Uterus (tissue), 4 donors: ENCODE results near the gene ZNF391. TPM values are rescaled to one million over a fixed set of nuclear protein-coding genes. Genes with fewer than 3 reads are reported as not detected.

Experiments used
- DNase-seq, 2 donors: peaks; one replicate each; pipeline ENCODE4 v3.0.0-alpha.2; 2019 to 2020
- H3K27ac ChIP-seq, 2 donors: fragments of 200-600 bp; sonication (generic); 1 replicate in 1 of 2; 2 replicates in 1 of 2; pipeline ENCODE4 v1.5.1; 2016 to 2018
- H3K27me3 ChIP-seq, 2 donors: fragments of 200-600 bp; sonication (generic); one replicate each; pipeline ENCODE4 v1.5.1; 2018 to 2019; ENCODE audit warnings: control low read depth in 1 of 2
- H3K36me3 ChIP-seq, 2 donors: fragments of 200-600 bp; sonication (generic); one replicate each; pipeline ENCODE4 v1.5.1; 2019; ENCODE audit warnings: control low read depth in 1 of 2
- H3K4me1 ChIP-seq, 2 donors: fragments of 200-600 bp; sonication (generic); one replicate each; pipeline ENCODE4 v1.5.1; 2018 to 2019; ENCODE audit warnings: control low read depth in 1 of 2
- H3K4me3 ChIP-seq, 2 donors: fragments of 200-600 bp; sonication (generic); 1 replicate in 1 of 2; 2 replicates in 1 of 2; pipeline ENCODE4 v1.5.1; 2018 to 2019; ENCODE audit warnings: mild to moderate bottlenecking in 1 of 2
- H3K9me3 ChIP-seq, 2 donors: fragments of 200-600 bp; sonication (generic); one replicate each; pipeline ENCODE4 v1.5.1; 2019; ENCODE audit warnings: control low read depth in 1 of 2
- POLR2A ChIP-seq, 2 donors: fragments of 450-650 bp; IDR thresholded peaks; one replicate each; pipeline ENCODE4 v1.6.1; 2016; ENCODE audit warnings: antibody characterized with exemption in 2 of 2, mild to moderate bottlenecking in 1 of 2, moderate library complexity in 1 of 2
- intact Hi-C: fragments of 100-400 bp; cut with DNase I; formaldehyde crosslinking; loops from one replicate; pipeline ENCODE4 v1.15.1; 2023; ENCODE audit warnings: low total_unique reads
- total RNA-seq, 4 donors: library from RNA; depleted of rRNA in 3 of 4; stranded (reverse); fragments of >200 nt in 3 of 4; gene quantifications; one replicate each; pipeline versions ENCODE4 v1.1.0 to v1.2.4, GENCODE V29; 2014 to 2023
- TF ChIP-seq, protein P1 (sequence below), 4 experiments: fragments of 200-600 bp in 2 of 4; fragments of 450-650 bp in 2 of 4; sonication (generic) in 2 of 4; IDR thresholded peaks; one replicate each; pipeline ENCODE4 v1.5.1; 2016 to 2019; ENCODE audit warnings: antibody characterized with exemption in 4 of 4, mild to moderate bottlenecking in 2 of 4, moderate library complexity in 1 of 4
- donor health status: DM: yes; HTN: yes; CAD: no.

Gene ZNF391
- total RNA-seq, 4 donors from 2014 or later = 4.6 to 10.1 (median 5.9) TPM; not detected in 1

DNA sequence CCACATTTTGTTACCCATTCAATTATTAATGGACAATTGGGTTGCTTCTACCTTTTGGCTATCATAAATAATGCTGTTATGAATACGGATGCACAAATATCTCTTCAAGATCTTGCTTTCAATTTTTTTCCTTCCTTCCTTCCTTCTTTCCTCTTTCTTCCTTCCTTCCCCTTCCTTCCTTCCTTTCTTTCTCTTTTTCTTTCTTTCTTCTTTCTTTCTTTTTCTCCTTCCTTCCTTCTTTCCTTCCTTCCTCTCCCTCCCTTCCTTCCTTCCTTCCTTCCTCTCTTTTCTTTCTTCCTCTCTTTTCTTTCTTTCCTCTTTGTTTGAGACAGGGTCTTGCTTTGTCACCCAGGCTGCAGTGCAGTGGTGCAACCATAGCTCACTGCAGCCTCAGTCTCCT lies 45.2 kb downstream of the ZNF391 start:
- Histone ChIP-seq H3K9me3 (no peaks in the 10 kb centered on the region), H3K4me1 (no peaks in the 10 kb centered on the region), H3K27ac (no peak overlapping the region), H3K36me3 (no peaks in the 10 kb centered on the region), H3K27me3 (no peaks in the 10 kb centered on the region), H3K4me3 (no peak overlapping the region)
- intact Hi-C loops = no loop called here
- DNase-seq = no peak
- TF ChIP-seq POLR2A (IDR thresholded peaks at IDR 0.05) = no peak
- TF ChIP-seq, protein P1, sequence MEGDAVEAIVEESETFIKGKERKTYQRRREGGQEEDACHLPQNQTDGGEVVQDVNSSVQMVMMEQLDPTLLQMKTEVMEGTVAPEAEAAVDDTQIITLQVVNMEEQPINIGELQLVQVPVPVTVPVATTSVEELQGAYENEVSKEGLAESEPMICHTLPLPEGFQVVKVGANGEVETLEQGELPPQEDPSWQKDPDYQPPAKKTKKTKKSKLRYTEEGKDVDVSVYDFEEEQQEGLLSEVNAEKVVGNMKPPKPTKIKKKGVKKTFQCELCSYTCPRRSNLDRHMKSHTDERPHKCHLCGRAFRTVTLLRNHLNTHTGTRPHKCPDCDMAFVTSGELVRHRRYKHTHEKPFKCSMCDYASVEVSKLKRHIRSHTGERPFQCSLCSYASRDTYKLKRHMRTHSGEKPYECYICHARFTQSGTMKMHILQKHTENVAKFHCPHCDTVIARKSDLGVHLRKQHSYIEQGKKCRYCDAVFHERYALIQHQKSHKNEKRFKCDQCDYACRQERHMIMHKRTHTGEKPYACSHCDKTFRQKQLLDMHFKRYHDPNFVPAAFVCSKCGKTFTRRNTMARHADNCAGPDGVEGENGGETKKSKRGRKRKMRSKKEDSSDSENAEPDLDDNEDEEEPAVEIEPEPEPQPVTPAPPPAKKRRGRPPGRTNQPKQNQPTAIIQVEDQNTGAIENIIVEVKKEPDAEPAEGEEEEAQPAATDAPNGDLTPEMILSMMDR (IDR thresholded peaks at IDR 0.05) = no peak

DNA sequence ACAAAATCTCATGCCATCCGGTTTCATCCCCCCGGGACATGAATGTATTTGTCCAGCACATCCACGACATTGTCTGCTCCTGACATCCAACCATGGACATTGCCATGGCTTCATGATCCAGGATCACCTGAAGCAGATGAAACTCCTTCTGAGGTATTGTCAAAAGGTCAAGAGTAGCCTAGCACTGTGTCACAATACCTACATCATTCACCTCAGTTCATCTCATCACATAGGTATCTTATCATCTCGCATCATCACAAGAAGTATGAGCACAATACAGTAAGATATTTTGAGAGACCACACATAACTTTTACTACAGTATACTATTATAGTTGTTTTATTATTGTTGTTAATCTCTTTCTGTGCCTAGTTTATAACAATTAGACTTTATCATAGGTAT lies 50.8 kb downstream of the ZNF391 start:
- intact Hi-C loops = no loop called here
- Histone ChIP-seq H3K4me1 (no peaks in the 10 kb centered on the region), H3K36me3 (no peaks in the 10 kb centered on the region), H3K27ac (no peak overlapping the region), H3K4me3 (no peak overlapping the region), H3K9me3 (no peaks in the 10 kb centered on the region), H3K27me3 (no peaks in the 10 kb centered on the region)
- DNase-seq = no peak
- no peak for TF ChIP-seq POLR2A (IDR thresholded peaks at IDR 0.05)
- TF ChIP-seq, protein P1 (IDR thresholded peaks at IDR 0.05) = no peak

DNA sequence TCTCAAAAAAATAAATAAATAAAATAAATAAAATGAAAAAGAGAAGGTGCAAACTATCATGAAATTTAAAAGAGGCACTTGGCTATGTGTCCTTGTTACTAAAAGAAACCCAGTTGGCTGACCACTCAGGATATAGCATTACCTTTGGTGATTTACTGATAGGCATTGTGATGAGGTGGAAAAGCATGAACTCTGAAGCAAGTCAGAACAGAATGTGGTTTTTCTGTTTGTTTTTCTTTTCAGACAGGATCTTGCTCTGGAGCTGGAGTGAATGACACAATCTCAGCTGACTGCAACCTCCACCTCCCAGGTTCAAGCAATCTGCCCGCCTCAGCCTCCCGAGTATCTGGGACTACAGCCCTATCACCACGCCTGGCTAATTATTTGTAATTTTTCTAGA lies 52.4 kb downstream of the ZNF391 start:
- no peak overlapping the region for H3K27ac ChIP-seq
- intact Hi-C loops = no loop called here
- H3K27me3 ChIP-seq = no peaks in the 10 kb centered on the region
- no peak for TF ChIP-seq POLR2A (IDR thresholded peaks at IDR 0.05)
- H3K9me3 ChIP-seq = peaks cover 0 to 6% of the 10 kb centered on the region in 2 donors
- DNase-seq = no peak
- no peaks in the 10 kb centered on the region for H3K36me3 ChIP-seq
- no peaks in the 10 kb centered on the region for H3K4me1 ChIP-seq
- no peak overlapping the region for H3K4me3 ChIP-seq

DNA sequence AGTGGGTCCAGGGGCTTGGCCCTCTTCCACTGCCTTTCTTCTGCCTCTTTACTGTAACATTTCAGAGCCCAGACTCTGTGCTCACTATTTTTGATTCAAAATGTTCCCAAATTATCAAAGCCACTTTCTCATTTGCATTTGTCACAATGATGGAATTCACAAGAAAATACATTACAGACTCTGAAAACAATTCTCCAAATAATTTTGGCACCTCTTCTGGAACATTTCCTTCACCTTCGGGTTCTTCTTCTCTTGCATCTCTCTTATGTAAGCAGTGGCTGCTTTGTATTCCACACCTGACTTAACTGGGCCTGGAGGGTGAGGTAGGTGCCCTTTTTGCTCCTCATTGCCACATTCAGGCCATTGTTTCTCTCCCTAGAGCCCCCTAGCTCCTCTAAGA lies 54.4 kb downstream of the ZNF391 start:
- Histone ChIP-seq H3K4me1 (no peaks in the 10 kb centered on the region), H3K36me3 (no peaks in the 10 kb centered on the region), H3K4me3 (no peak overlapping the region), H3K27me3 (no peaks in the 10 kb centered on the region), H3K27ac (no peak overlapping the region), H3K9me3 (peaks cover 0 to 16% of the 10 kb centered on the region in 2 donors)
- DNase-seq = no peak
- TF ChIP-seq, protein P1 (IDR thresholded peaks at IDR 0.05) = no peak
- no peak for TF ChIP-seq POLR2A (IDR thresholded peaks at IDR 0.05)
- intact Hi-C loops = no loop called here

DNA sequence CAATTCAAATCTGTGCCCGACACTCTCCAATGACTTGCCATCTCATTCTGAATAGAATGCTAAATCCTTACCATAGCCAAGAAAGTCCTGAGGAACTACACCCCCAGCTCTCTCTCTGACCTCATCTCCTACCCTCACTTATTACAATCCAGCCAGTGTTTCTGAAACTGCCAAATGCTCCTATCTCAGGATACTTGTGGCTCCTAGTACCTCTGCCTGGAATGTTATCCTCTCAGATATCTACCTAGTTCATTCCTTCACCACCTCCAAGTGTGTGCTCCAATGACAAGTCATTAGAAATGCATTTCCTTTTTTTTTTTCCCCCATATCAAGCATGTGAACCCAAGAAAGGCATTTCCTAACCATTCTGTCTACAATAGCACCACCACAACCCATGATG lies 59.9 kb downstream of the ZNF391 start:
- no peak overlapping the region for H3K27ac ChIP-seq
- no peak for DNase-seq
- intact Hi-C loops = no loop called here
- H3K4me3 ChIP-seq = no peak overlapping the region
- TF ChIP-seq, protein P1 (IDR thresholded peaks at IDR 0.05) = no peak
- TF ChIP-seq POLR2A (IDR thresholded peaks at IDR 0.05) = no peak
- no peaks in the 10 kb centered on the region for H3K4me1 ChIP-seq
- H3K36me3 ChIP-seq = no peaks in the 10 kb centered on the region
- peaks cover 0 to 40% of the 10 kb centered on the region in 2 donors for H3K9me3 ChIP-seq
- H3K27me3 ChIP-seq = no peaks in the 10 kb centered on the region
